GM23248 (cell line): ENCODE results near the gene EDNRA. TPM values are rescaled to one million over a fixed set of nuclear protein-coding genes. Genes with fewer than 3 reads are reported as not detected.

ENCODE experiments used
- DNase-seq: peaks from one replicate; pipeline ENCODE4 v3.0.0-alpha.2; 2015
- H2AFZ ChIP-seq: fragments of 200-600 bp; sonication (generic); 2 replicates; pipeline ENCODE4 v1.6.1; 2016; ENCODE audit warnings: antibody characterized with exemption
- H3F3A ChIP-seq: fragments of 200-600 bp; sonication (generic); 2 replicates; pipeline ENCODE4 v1.6.1; 2016; ENCODE audit warnings: mild to moderate bottlenecking, antibody characterized with exemption, mixed run types; ENCODE audit not compliant: insufficient read depth
- H3K27ac ChIP-seq: fragments of 200-600 bp; sonication (generic); 2 replicates; pipeline ENCODE4 v1.5.1; 2016; ENCODE audit warnings: mild to moderate bottlenecking
- H3K27me3 ChIP-seq: fragments of 200-600 bp; sonication (generic); replicated peaks from 2 replicates; pipeline ENCODE4 v1.6.1; 2016; ENCODE audit warnings: mild to moderate bottlenecking; ENCODE audit not compliant: insufficient read depth
- H3K36me3 ChIP-seq: fragments of 200-600 bp; sonication (generic); 2 replicates; pipeline ENCODE4 v1.6.1; 2016; ENCODE audit warnings: low read depth, mild to moderate bottlenecking
- H3K4me1 ChIP-seq: fragments of 200-600 bp; sonication (generic); 2 replicates; pipeline ENCODE4 v1.6.1; 2016; ENCODE audit warnings: mild to moderate bottlenecking; ENCODE audit not compliant: insufficient read depth
- H3K4me2 ChIP-seq: fragments of 200-600 bp; sonication (generic); one replicate; pipeline ENCODE4 v1.6.1; 2016; ENCODE audit warnings: mild to moderate bottlenecking; ENCODE audit not compliant: unreplicated experiment
- H3K4me3 ChIP-seq: fragments of 200-600 bp; sonication (generic); 2 replicates; pipeline ENCODE4 v1.5.1; 2016; ENCODE audit warnings: mild to moderate bottlenecking
- H3K79me2 ChIP-seq: fragments of 200-600 bp; sonication (generic); 2 replicates; pipeline ENCODE4 v1.6.1; 2016; ENCODE audit warnings: mild to moderate bottlenecking; ENCODE audit not compliant: insufficient read depth
- H3K9ac ChIP-seq: fragments of 200-600 bp; sonication (generic); 2 replicates; pipeline ENCODE4 v1.6.1; 2016; ENCODE audit warnings: mild to moderate bottlenecking
- H3K9me2 ChIP-seq: fragments of 200-600 bp; sonication (generic); 2 replicates; pipeline ENCODE4 v1.6.1; 2016; ENCODE audit warnings: mixed run types, mild to moderate bottlenecking, moderate library complexity; ENCODE audit not compliant: insufficient read depth
- H3K9me3 ChIP-seq: fragments of 200-600 bp; sonication (generic); one replicate; pipeline ENCODE4 v1.6.1; 2017; ENCODE audit warnings: low read depth
- H4K20me1 ChIP-seq: fragments of 200-600 bp; sonication (generic); 2 replicates; pipeline ENCODE4 v1.6.0; 2016; ENCODE audit not compliant: insufficient read depth
- EZH2 ChIP-seq: fragments of 200-600 bp; sonication (generic); IDR thresholded peaks from 2 replicates; pipeline ENCODE4 v1.6.1; 2018; ENCODE audit warnings: antibody characterized with exemption, mild to moderate bottlenecking; ENCODE audit not compliant: insufficient read depth, poor library complexity, severe bottlenecking
- EZH2phosphoT487 ChIP-seq: fragments of 200-600 bp; sonication (generic); IDR thresholded peaks from 2 replicates; pipeline ENCODE4 v1.6.1; 2018; ENCODE audit warnings: antibody characterized with exemption, moderate library complexity, mild to moderate bottlenecking, low read depth; ENCODE audit not compliant: insufficient read depth
- WGBS, 2 experiments: methylation state at CpG; one replicate each; pipeline ENCODE4 v1.1.6; 2015 to 2017; ENCODE audit warnings: low lambda C conversion rate in 2 of 2, low coverage in 1 of 2; ENCODE audit errors: missing lambda C conversion rate in 2 of 2; 5-methylcytosine and 5-hydroxymethylcytosine counted together
- in situ Hi-C: fragments of 300-500 bp; cut with MboI; formaldehyde crosslinking; loops from 2 replicates; pipeline ENCODE4 v1.15.0; 2020
- polyA plus RNA-seq: library from polyadenylated mRNA; unstranded; fragments of >200 nt; fragmentation: Nextera tagmentation; extraction: Ambion mirVana; gene quantifications from 2 replicates; pipeline ENCODE4 v1.2.1, GENCODE V29; 2016
- total RNA-seq: library from RNA; depleted of rRNA; stranded (reverse); fragments of >200 nt; shearing (Covaris generic); gene quantifications from 2 replicates; pipeline ENCODE4 v1.2.3, GENCODE V29; 2014

The EDNRA gene
- total and polyA plus RNA-seq, 2 experiments from 2014 or later, result 0.48 to 0.86 TPM

GRCh38 chr4:147498031-147498660, 17.2 kb downstream of the EDNRA start:
- Histone ChIP-seq H3K4me2 (no peak overlapping the region), H2AFZ (no peak overlapping the region), H3K9me3 (no peaks in the 10 kb centered on the region)

GRCh38 chr4:147508346-147508745, 27.4 kb downstream of the EDNRA start:
- Histone ChIP-seq H3K4me1 (peaks cover 14% of the 10 kb centered on the region), H3K4me3 (no peak overlapping the region), H3K27me3 (no peaks in the 10 kb centered on the region), H3F3A (peaks cover 11% of the 10 kb centered on the region), H4K20me1 (no peaks in the 10 kb centered on the region), H3K27ac (no peak overlapping the region), H3K79me2 (no peaks in the 10 kb centered on the region), H3K4me2 (no peak overlapping the region), H3K9me3 (no peaks in the 10 kb centered on the region), H3K36me3 (no peaks in the 10 kb centered on the region), H3K9ac (no peak overlapping the region), H3K9me2 (no peaks in the 10 kb centered on the region; the same call in 1 of the 2 replicates), H2AFZ (no peak overlapping the region)
- TF ChIP-seq EZH2 (no peak), EZH2phosphoT487 (no peak)
- DNase-seq, result no peak
- 65 to 78% methylated on average over 2 of the region's 2 CpGs for WGBS, 2 experiments
- in situ Hi-C loops, result no loop called here

More at GRCh38 chr4:147498031-147498660, 17.2 kb downstream of the EDNRA start:
- no peaks in the 10 kb centered on the region for H3K79me2 ChIP-seq
- H3K4me3 ChIP-seq, result no peak overlapping the region
- H4K20me1 ChIP-seq, result no peaks in the 10 kb centered on the region
- no peaks in the 10 kb centered on the region for H3K36me3 ChIP-seq
- H3K9ac ChIP-seq, result no peak overlapping the region
- no peak overlapping the region for H3K27ac ChIP-seq
- H3K4me1 ChIP-seq, result peaks cover 10% of the 10 kb centered on the region
- WGBS, 2 experiments, result 60 to 64% methylated on average over 4 of the region's 4 CpGs
- peak; percentile 70 for DNase-seq
- no peaks in the 10 kb centered on the region for H3K27me3 ChIP-seq
- in situ Hi-C loops, result no loop called here
- no peaks in the 10 kb centered on the region for H3F3A ChIP-seq
- no peak for TF ChIP-seq EZH2phosphoT487
- no peak for TF ChIP-seq EZH2
- peaks cover 3% of the 10 kb centered on the region; the same call in 1 of the 2 replicates for H3K9me2 ChIP-seq

- WGBS, 2 experiments, result 71 to 83% methylated on average over 2 of the region's 2 CpGs
These were observed 28.5 kb downstream of the EDNRA start for GRCh38 chr4:147509386-147509785.

GRCh38 chr4:147510962-147511668, 30.2 kb downstream of the EDNRA start:
- in situ Hi-C loops, result no loop called here
- Histone ChIP-seq H2AFZ (0 out of 2 replicates have a peak overlapping the region, but pooled peaks have one; percentile 3), H4K20me1 (no peaks in the 10 kb centered on the region), H3F3A (peaks cover 11% of the 10 kb centered on the region), H3K4me1 (peaks cover 18% of the 10 kb centered on the region), H3K9ac (no peak overlapping the region), H3K4me2 (no peak overlapping the region), H3K36me3 (no peaks in the 10 kb centered on the region), H3K27me3 (no peaks in the 10 kb centered on the region), H3K9me2 (no peaks in the 10 kb centered on the region; the same call in 1 of the 2 replicates), H3K79me2 (no peaks in the 10 kb centered on the region), H3K27ac (no peak overlapping the region), H3K9me3 (no peaks in the 10 kb centered on the region), H3K4me3 (no peak overlapping the region)
- 33 to 41% methylated on average over 2 of the region's 2 CpGs for WGBS, 2 experiments
- no peak for TF ChIP-seq EZH2
- no peak for TF ChIP-seq EZH2phosphoT487
- peak; percentile 42 for DNase-seq

More at GRCh38 chr4:147509386-147509785, 28.5 kb downstream of the EDNRA start:
- H3K36me3 ChIP-seq, result no peaks in the 10 kb centered on the region
- no peak overlapping the region for H3K4me3 ChIP-seq
- no peaks in the 10 kb centered on the region; the same call in 1 of the 2 replicates for H3K9me2 ChIP-seq
- H3K9me3 ChIP-seq, result no peaks in the 10 kb centered on the region
- in situ Hi-C loops, result no loop called here
- H3K79me2 ChIP-seq, result no peaks in the 10 kb centered on the region
- H3K27ac ChIP-seq, result no peak overlapping the region
- no peak overlapping the region for H3K9ac ChIP-seq
- peaks cover 11% of the 10 kb centered on the region for H3F3A ChIP-seq
- TF ChIP-seq EZH2phosphoT487 (no peak), EZH2 (no peak)
- no peak overlapping the region for H2AFZ ChIP-seq
- H3K27me3 ChIP-seq, result no peaks in the 10 kb centered on the region
- no peak for DNase-seq
- H3K4me2 ChIP-seq, result no peak overlapping the region
- no peaks in the 10 kb centered on the region for H4K20me1 ChIP-seq
- H3K4me1 ChIP-seq, result peaks cover 18% of the 10 kb centered on the region
